Islet precursor cell (in vitro differentiated cells): ENCODE measurements around the gene ZNF397.
"Not testable (repeated sequence)": the region's sequence is repeated elsewhere in the genome, so short reads cannot be mapped to it uniquely, and the experiment has no call there.

ENCODE experiments used
- DNase-seq: peaks from one replicate; pipeline ENCODE4 v3.0.0-alpha.2; 2018

The ZNF397 gene

DNA sequence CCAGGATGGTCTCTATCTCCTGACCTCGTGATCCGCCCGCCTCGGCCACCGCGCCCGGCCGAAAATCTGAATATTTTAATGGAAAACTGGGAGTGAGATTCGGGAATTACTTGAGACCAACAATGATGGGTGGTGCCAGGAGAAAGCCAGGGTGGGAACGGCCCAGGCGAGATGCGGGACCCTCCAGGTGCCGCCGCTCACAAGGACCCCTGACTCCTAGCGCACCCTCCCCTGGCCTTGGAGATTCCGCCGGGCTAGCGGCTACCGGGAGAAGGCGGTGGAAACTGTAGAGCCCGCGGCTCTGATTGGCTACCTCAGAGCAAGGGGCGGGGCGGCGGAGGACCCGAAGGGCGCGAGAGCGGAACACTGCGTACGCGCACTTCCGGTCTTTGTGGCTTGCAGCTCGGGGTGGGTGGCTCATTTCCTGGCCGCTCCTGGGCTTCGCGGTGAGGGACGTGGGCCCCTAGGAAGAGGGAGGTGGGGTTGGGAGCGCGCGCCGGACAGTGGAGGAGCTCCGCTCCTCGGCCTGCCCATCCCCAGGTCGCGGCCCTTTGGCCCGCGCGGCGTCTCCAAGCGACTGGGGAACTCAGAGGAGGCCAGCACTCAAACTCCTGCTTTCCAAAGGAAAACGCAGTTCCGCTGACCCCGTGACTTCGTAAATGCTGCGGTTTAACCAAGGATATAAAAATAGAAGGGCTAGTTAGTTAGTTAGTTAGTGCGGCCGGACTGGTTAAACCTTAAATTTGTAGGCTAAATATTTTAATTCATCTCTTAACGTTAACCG lies at the start of gene ZNF397:
TSS of gene ZNF397 (plus strand) at position 371 of the 784 bp plus-strand sequence. CDS start 1,437 bp downstream, outside the sequence.
- DNase-seq: peak; percentile 99

DNA sequence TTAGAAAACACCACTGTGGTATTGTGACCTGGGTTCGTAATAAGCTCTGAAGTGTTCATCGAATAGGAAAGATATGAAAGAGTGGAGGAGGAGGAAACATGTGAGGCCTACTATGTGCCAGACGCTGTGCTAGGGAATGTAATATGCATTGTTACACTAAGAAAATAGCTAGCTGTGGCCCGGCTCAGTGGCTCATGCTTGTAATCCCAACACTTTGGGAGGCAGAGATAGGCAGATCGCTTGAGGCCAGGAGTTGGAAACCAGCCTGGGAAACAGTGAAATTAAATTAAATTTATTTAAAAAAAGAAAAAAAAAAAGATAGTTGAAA lies 49.2 kb upstream of the ZNF397 start:
- no peak for DNase-seq

DNA sequence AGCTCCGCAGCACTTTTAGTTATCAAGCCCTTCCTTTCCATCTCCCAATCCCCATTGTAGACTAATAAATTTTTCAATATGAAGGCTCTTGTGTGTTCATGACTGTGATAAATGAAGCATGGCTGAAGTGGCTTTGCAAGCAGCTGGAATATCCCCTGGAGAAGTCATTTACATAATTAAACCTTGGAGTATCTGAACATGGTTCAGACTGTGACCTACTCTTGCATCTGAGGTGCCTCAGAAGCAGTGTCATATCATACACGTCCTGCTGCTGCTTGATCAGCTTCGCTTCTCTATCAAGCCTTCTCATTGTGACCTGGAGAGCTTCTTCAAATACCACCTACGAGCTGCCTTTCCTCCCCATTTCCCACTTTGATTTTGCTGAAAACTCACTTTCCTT lies 48.4 kb upstream of the ZNF397 start:
- no peak for DNase-seq

DNA sequence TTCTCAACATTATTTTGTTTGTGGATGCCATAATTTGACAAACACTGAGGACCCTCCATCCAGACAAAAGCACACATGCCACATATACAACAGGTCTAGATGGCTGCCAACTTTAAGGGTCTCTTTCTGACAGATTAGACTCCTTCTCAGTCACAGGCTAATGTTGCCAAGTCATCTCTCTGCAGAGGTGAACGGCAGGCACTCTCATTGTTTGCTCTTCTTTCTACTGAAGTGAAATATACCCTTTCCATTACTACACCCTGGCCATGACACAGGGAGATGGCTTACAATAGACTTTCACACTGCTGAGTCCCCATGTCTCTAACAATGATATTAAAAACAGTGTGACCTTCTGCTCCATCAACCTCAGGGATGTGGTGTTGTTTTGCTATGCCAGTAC lies 47.5 kb upstream of the ZNF397 start:
- DNase-seq: no peak

DNA sequence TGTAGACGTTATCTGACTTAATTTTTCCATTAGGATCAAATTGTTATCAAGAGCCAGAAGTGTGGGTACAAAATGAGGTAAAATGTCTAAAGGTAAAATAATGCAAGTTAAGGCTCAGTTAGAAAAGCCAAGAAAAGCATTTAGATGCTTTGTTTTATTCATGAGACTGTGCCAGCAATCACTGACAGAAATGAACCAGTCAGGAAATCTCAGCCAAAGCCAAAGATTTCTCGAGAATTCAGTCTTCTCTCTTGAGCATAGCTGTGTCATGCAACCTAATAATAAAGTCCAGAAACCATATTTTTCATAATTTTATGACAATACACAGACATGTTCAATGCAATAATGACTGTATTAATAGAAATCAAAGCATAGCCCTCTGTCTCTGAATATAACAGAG lies 43.5 kb upstream of the ZNF397 start:
- DNase-seq: no peak

DNA sequence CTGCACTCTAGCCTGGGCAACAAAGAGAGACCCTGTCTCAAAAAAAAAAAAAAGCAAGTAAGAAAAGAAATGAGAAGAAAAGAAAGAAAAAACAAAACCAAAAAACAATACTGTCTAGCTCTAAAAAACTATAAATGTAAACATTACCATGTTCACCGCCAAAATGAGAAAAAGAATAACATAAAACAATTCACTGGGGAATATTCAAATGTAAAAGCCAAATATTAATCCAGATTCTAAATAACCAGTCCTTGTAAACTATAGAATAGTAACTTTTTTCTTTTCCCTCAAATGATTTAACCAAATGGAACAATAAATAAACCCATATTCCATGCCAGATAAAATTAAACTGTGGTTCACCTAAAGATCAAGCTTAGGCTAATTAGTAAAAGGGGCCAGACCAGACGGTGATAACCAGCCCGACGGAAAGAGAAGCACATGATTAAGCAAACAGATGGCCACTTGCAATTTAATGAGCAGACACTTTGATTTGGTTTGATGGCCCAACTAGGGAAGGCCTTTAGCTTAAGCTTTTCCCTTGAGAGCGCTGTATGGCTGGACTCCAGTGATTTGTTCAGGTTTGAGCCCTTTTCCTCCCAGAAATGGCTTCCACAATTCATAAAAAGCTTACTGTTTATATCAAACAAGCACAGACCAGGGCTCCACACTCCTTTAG lies 39.4 kb upstream of the ZNF397 start:
- no peak for DNase-seq

DNA sequence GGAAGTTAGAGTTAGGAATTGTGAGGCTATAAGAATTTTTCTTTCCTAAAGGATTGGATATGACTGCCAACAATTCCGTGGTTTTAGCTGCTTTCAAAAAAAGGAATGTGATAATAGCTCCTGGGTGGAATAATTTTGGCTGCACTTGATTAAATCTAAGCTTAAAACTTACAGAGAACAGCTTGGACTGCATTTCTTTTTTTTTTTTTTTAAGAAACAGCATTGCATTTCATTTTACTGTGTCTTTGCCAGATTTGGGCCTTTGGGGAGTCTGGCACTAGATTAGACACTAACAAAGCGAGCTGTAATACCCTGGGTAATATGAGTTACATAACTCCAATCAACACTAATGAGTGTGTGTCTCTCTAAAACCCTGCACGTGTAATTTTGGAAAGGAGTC lies 37.8 kb upstream of the ZNF397 start:
- no peak for DNase-seq

DNA sequence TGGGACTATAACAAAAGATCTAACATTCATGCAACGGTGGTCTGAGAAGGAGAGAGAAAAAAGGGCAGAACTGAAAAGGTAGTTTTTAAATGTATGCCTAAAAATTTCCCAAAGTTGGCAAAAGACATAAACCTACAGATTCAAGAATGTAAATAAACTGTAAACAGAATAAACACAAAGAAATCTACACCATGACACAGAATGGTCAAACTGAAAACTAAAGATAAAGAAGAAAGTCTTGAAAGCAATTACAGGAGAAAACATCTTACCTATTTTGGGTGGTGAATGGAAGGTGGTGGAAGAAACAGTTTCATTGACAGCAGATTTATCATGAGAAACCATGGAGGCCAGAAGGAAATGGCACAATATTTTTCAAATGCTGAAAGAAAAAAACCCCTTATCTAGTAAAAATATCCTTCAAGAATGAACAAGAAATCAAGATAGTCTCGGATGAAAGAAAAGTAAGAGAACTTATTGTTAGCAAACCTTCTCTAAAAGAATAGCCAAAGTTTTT lies 35.6 kb upstream of the ZNF397 start:
- no peak for DNase-seq

DNA sequence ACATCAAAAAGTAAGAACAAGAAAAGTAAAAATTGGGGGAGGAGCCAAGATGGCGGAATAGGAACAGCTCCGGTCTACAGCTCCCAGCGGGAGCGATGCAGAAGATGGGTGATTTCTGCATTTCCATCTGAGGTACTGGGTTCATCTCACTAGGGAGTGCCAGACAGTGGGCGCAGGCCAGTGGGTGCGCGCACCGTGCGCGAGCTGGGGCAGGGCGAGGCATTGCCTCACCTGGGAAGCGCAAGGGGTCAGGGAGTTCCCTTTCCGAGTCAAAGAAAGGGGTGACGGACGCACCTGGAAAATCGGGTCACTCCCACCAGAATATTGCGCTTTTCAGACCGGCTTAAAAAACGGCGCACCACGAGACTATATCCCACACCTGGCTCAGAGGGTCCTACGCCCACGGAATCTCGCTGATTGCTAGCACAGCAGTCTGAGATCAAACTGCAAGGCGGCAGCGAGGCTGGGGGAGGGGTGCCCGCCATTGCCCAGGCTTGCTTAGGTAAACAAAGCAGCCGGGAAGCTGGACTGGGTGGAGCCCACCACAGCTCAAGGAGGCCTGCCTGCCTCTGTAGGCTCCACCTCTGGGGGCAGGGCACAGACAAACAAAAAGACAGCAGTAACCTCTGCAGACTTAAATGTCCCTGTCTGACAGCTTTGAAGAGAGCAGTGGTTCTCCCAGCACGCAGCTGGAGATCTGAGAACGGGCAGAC lies 34.9 kb upstream of the ZNF397 start:
- DNase-seq: not testable (repeated sequence)

DNA sequence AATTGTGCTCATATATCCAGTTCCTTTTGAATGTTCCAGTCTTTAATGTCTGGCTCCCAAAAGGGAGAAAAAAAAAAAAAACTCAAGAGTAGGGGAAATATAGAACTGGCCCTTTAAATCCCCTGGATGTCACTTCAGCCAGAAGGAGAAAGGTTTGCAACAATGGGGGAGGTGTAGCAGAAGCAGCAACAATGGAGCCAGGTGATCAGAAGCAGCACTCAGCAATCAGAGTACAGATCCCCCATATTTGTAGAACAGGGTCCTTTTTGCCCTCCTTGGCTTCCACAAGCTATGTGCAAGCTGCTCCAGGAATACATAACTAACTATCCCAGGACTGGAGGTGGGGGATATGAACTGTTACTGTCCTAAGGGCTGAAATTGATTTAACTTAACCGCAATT lies 25.8 kb upstream of the ZNF397 start:
- no peak for DNase-seq

DNA sequence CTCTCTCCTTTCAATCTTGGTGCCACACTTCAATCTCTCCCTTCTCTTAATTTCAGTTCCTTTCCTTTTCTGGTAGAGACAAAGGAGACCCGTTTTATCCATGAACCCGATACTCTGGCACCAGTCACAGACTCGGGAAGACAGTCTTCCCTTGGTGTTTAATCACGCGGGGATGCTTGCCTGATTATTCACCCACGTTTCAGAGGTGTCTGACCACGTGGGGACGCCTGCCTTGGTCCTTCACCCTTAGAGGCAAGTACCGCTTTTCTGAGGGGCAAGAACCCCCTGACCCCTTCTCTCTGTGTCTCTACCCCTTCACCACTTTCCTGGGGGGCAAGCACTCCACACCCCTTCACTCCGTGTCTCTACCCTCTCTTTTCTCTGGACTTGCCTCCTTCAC lies 24.2 kb upstream of the ZNF397 start:
- not testable (repeated sequence) for DNase-seq

DNA sequence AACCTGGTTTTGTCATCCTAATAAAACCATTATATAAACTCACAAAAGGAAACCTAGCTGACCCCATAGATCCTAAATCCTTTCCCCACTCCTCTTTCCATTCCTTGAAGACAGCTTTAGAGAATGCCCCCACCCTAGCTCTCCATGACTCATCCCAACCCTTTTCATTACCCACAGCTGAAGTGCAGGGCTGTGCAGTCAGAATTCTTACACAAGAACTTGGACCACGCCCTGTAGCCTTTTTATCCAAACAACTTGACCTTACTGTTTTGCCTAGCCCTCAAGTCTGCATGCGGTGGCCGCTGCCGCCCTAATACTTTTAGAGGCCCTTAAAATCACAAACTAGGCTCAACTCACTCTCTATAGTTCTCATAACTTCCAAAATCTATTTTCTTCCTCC lies 21.5 kb upstream of the ZNF397 start:
- DNase-seq: not testable (repeated sequence)

DNA sequence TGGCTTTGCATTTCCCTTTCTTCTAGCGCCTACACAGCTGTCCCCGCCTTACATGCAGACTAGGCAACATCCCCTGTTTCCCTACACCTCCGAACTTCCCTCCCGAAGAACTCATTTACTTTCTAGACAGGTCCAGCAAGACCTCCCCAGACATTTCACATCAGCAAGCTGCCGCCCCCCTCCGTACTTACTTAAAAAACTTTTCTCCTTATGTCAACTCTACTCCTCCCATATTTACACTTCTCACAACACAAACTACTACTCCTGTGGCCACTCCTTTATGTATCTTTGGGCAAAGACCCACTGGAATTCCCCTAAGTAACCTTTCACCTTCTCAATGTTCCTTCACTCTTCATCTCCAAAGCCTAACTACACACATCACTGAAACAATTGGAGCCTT lies 20.4 kb upstream of the ZNF397 start:
- no peak for DNase-seq

DNA sequence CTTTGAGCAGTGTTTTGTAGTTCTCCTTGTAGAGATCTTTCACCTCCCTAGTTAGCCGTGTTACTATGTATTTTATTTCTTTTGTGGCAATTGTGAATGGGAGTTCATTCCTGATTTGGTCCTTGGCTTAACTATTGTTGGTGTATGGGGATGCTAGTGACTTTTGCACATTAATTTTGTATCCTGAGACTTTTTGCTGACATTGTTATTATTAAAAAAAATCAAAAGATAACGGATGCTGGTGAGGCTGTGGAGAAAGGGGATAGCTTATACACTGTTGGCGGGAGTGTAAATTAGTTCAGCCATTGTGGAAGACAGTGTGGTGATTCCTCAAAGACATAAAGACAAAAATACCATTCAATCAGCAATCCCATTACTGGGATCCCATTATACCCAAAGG lies 17.0 kb upstream of the ZNF397 start:
- no peak for DNase-seq

DNA sequence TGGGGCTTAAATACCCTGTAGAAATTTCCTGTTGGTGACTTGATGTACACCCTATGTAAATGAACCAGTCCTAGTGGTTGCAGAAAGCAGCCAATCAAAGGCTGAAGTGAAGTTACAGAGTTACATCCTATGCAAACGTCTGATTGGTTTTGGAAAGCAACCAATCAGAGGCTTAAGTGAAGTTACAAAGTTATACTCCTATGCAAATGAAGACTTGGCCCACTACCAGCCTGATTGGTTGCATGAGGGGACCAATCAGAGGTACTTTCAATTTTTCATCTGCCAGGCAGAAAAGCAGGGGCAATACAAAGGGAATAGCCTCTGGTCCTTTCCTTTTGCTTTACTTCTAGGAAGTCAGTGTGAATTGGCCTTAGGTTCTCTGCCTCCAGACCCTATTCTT lies 13.6 kb upstream of the ZNF397 start:
- no peak for DNase-seq

DNA sequence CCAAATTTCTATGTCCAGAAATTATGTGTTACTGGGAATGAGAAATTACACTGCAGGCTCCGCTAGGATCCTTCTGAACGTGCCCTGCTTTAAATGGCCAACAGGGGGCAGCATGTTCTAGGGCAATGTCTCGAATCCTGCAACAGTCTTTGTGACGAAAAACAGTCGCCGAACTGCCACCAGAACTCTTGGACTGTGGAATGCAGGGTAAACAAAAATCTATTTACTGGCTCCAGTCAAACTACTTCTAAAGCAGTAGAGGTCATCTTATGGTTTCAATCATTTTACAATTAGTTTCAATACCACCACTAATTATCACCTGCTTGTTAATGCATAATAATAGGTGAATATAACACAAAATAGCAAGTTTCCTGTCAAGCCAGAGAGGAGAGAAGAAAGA lies 9.8 kb upstream of the ZNF397 start:
- DNase-seq: peak; percentile 90

DNA sequence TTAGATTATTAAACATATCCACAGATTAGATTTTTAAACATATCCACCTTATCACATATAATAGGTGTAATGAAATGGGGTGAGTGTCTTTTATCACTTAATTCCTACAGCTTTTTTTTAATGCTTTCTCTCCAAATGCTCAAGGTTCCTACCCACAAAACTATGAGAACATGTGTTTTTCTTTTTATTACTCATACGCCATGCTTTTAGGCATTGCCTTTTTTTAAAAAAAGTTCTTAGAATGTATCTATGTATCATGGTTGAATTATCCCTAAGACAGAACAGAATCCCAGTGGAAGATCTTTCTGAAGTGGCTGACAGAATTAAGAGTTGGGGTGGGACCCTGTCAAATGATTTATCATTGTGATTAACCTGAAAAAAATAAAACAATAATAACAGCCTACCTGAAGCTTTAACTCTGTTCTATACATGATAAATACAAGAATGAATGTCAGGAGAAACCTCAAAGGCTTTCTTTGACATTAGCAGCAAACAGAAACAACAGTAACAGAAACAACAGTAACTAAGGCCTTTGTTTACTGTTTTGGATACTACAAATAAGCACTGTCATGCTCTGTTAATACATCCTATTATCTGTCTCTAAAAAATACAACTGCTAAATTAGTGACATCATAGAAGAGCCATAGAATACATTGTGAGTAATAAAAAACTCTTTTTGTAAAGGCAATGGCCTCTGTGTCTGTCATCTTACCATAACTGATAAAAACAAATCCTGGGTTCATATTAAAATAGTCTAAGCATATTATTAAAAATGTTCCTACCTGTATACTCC lies 4.1 kb upstream of the ZNF397 start:
- DNase-seq: no peak

DNA sequence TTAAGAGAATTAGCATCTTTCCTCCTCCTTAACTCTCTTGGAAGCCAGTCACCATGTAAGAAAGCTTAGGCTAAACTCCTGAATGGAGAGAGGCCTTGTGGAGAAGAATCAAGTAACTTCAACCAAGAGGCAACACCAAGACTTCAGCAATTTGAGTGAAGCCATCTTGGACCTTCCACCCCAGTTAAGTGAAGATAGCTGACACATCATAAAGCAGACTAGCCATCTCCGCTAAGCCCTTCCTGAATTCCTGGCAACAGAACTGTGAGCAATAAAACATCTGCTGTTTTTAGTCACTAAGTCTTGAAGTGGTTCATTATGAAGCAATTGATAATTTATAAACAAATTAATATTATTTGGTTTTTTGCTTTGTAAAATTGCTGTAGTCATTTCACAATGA lies 1.5 kb upstream of the ZNF397 start:
- no peak for DNase-seq

DNA sequence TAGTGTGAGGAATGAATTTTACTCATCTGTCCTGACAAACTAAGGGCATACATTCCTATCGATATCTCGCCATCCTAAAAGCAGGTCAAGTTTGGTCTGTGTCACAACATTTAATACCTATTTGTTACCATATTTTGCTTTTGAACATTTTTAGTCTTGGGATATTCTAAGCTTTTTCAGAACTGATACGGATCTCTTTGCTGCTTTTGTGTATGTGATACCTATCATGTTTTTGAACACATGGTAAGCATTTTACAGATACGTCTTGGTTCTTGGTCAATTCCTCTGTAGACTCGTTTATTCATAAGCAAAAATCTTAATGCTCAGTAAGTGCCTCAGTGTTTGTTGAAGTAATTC lies 592 bp downstream of the ZNF397 start:
- DNase-seq: no peak

DNA sequence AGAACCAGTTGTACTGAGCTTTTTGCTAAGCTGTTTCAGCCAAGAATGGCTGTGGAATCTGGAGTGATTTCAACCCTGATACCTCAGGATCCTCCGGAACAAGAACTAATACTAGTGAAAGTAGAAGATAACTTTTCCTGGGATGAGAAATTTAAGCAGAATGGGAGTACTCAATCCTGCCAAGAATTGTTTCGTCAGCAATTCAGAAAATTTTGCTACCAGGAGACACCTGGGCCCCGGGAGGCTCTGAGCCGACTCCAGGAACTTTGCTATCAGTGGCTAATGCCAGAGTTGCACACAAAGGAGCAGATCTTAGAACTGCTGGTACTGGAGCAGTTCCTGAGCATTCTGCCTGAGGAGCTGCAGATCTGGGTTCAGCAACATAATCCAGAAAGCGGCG lies 1.6 kb downstream of the ZNF397 start:
- DNase-seq: no peak

DNA sequence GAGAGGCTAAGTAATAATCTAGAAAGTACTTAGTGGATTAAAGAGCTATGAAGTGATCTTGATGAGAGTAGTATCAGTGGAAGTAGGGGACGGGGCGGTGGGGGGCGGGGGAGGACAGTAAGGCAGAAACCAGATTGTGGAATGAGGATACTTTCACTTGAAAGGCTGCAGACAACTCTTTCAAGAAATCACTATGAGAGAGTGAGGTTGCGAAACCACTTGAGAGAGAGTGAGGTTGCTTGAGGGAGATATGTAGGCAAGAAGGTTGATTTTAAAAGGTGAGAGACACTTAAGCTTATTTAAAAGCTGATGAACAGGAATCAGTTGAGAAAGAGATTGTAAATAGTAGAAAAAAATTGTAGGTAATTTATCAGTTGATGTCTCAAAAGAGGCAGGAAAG lies 3.8 kb downstream of the ZNF397 start:
- DNase-seq: no peak

DNA sequence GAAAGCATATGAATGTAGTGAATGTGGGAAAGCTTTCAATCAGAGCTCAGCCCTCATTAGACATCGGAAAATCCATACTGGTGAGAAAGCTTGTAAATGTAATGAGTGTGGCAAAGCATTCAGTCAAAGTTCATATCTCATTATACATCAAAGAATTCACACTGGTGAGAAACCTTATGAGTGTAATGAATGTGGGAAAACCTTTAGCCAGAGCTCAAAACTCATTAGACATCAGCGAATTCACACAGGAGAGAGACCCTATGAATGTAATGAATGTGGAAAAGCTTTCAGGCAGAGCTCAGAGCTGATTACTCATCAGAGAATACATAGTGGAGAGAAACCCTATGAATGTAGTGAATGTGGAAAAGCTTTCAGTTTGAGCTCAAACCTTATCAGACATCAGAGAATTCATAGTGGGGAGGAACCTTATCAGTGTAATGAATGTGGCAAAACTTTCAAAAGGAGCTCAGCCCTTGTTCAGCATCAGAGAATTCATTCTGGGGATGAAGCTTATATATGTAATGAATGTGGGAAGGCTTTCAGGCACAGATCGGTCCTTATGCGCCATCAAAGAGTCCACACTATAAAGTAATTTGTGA lies 5.0 kb downstream of the ZNF397 start:
- DNase-seq: no peak

DNA sequence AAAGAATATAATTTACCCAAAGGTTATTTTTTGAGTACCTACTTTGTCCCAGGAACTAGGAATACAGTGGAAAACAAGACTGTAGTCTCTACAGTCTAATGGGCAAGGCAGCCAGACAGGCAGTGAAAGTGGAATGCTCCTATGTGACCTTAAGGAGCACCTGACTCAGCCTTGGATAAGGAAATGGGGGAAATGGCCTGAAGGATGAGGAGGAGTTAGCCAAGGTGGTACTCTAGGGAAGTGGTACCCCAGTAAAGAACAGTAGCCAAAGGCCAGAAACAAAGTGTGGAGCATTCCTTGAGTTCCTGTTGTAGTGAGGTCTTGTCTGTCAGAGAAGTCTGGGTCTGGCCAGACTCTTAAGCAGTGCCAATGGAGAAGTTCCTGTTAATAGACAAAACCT lies 6.0 kb downstream of the ZNF397 start:
- no peak for DNase-seq
